Activated naive CD4-positive, alpha-beta T cell (primary cell): ENCODE results near the gene HHIP.

Experiments
- DNase-seq, 4 experiments: peaks; one replicate each; lab custom pipeline; 2025; lab: John Stamatoyannopoulos, UW

Gene HHIP

GRCh38 chr4:144709793-144710525 lies 64.0 kb downstream of the HHIP start:
- DNase-seq = no peak

GRCh38 chr4:144710526-144710912 lies 64.6 kb downstream of the HHIP start:
- no peak for DNase-seq

- no peak for DNase-seq
These were observed 65.9 kb downstream of the HHIP start for GRCh38 chr4:144711700-144712456.

GRCh38 chr4:144712775-144713174 lies 66.8 kb downstream of the HHIP start:
- no peak for DNase-seq

GRCh38 chr4:144714166-144714565 lies 68.2 kb downstream of the HHIP start:
- no peak for DNase-seq

- no peak for DNase-seq
These were observed 69.3 kb downstream of the HHIP start for GRCh38 chr4:144715230-144715629.

- DNase-seq = no peak
These were observed 70.8 kb downstream of the HHIP start for GRCh38 chr4:144716778-144717177.

GRCh38 chr4:144718958-144719512 lies 73.1 kb downstream of the HHIP start:
- DNase-seq = no peak

- no peak for DNase-seq
These were observed 74.5 kb downstream of the HHIP start for GRCh38 chr4:144720491-144720890.

GRCh38 chr4:144721994-144722393 lies 76.0 kb downstream of the HHIP start:
- DNase-seq = no peak

- no peak for DNase-seq
These were observed 77.5 kb downstream of the HHIP start for GRCh38 chr4:144723471-144723870.

GRCh38 chr4:144729175-144729574 lies 83.2 kb downstream of the HHIP start:
- no peak for DNase-seq

- DNase-seq = no peak
These were observed 86.8 kb downstream of the HHIP start for GRCh38 chr4:144732584-144733428.

GRCh38 chr4:144733566-144733965 lies 87.6 kb downstream of the HHIP start:
- DNase-seq = no peak

GRCh38 chr4:144734522-144734921 lies 88.6 kb downstream of the HHIP start:
- no peak for DNase-seq

- no peak for DNase-seq
These were observed 92.7 kb downstream of the HHIP start for GRCh38 chr4:144738649-144739048.

GRCh38 chr4:144739511-144740033 lies 93.6 kb downstream of the HHIP start:
- no peak for DNase-seq

- DNase-seq = no peak
These were observed 94.4 kb downstream of the HHIP start for GRCh38 chr4:144740316-144740715.

- DNase-seq = no peak
These were observed 103.0 kb downstream of the HHIP start for GRCh38 chr4:144748814-144749555.

GRCh38 chr4:144750348-144750747 lies 104.4 kb downstream of the HHIP start:
- no peak for DNase-seq
